Measurements from ENCODE around the gene PITPNC1.
"Not testable (repeated sequence)": the region's sequence is repeated elsewhere in the genome, so short reads cannot be mapped to it uniquely, and the experiment has no call there.

Gene PITPNC1

GRCh38 chr17:67467500-67468455 is 90.7 kb downstream of the PITPNC1 start:
- H3K4me3 ChIP-seq (ENCODE audit: low read depth, low read length), result no peak overlapping the region
- no peak for TF ChIP-seq CTCF (IDR thresholded peaks at IDR 0.05; ENCODE audit: low read depth, low read length)

- no peak overlapping the region for H3K4me3 ChIP-seq (ENCODE audit: low read depth, low read length)
Measured at GRCh38 chr17:67469208-67469980, 92.3 kb downstream of the PITPNC1 start.

GRCh38 chr17:67470163-67470562 is 93.1 kb downstream of the PITPNC1 start:
- no peak overlapping the region for H3K4me3 ChIP-seq (ENCODE audit: low read depth, low read length)
- no peak for TF ChIP-seq CTCF (IDR thresholded peaks at IDR 0.05; ENCODE audit: low read depth, low read length)

More at GRCh38 chr17:67469208-67469980, 92.3 kb downstream of the PITPNC1 start:
- no peak for TF ChIP-seq CTCF (IDR thresholded peaks at IDR 0.05; ENCODE audit: low read depth, low read length)

DNA sequence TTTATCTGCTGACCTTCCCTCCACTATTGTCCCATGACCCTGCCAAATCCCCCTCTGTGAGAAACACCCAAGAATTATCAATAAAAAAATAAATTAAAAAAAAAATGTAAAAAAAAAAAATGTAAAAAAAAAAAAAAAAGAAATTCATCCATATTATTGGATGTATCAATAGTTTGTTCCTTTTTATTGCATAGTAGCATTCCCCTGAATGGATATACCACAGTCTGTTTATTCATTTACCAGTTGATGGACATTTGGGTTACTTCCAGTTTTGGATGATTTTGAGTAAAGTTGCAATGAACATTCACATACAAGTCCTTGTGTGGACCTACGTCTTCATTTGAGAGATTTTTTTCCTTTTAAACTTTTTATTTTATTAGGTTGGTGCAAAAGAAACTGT is 94.0 kb downstream of the PITPNC1 start:
- no peak for TF ChIP-seq CTCF (IDR thresholded peaks at IDR 0.05; ENCODE audit: low read depth, low read length)
- H3K4me3 ChIP-seq (ENCODE audit: low read depth, low read length), result no peak overlapping the region

- not testable (repeated sequence) for H3K4me3 ChIP-seq (ENCODE audit: low read depth, low read length)
Measured at GRCh38 chr17:67472606-67473005, 95.5 kb downstream of the PITPNC1 start.

- no peak for TF ChIP-seq CTCF (IDR thresholded peaks at IDR 0.05; ENCODE audit: low read depth, low read length)
Measured at GRCh38 chr17:67474081-67474661, 97.1 kb downstream of the PITPNC1 start.

DNA sequence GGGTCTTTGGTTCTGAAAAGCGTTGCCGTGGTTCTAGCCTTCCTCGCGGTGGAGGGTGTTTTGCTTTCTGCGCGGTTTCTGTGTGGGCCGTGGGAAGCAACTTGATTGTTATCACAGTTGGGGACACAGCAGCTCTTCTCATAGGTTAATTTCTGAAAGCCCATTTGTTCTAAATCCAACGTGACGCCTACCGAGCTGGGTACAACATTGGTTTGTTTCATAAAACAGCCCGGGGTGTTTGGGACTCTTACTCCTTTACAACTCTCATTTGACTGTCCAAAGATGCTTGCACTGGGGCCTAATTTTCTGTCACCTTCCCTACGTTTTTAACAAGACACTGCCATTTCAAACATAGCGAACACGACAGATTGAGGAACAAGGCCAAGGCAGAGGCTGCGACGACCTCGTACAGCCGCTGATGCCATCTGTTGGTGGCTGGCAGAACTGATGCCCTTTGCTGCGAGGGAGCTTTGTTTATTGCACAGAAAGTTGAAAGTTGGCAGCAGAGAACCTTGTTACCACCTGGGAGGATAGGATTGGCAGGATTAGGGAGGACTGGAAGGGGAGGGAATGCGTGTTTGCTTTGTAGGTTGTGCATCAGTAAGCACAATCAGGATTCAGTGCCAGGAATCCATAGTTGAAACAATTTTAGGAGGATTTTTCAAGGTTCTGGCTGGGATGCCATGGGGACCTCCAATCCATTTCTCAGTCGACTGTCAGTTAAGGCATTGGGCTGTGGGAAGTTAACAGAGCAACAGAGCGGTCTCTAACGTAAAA is 98.3 kb downstream of the PITPNC1 start:
- TF ChIP-seq CTCF (IDR thresholded peaks at IDR 0.05; ENCODE audit: low read depth, low read length), result peak; percentile 96
- no peak overlapping the region for H3K4me3 ChIP-seq (ENCODE audit: low read depth, low read length)

More at GRCh38 chr17:67474081-67474661, 97.1 kb downstream of the PITPNC1 start:
- H3K4me3 ChIP-seq (ENCODE audit: low read depth, low read length), result no peak overlapping the region

All from WI38 (cell line).